Heart left ventricle (tissue), 16 donors: Measurements from ENCODE around the gene CDH23. TPM values are rescaled to one million over a fixed set of nuclear protein-coding genes. Genes with fewer than 3 reads are reported as not detected.

ENCODE experiments used
- ATAC-seq, 4 donors: fragments of 200-7000 bp; cut with Tn5 transposase; one replicate each; pipeline ENCODE4 v1.9.1; 2020 to 2022; ENCODE audit warnings: moderate library complexity in 4 of 4, mild to moderate bottlenecking in 3 of 4, moderate number of reproducible peaks in 1 of 4
- DNase-seq, 5 donors: peaks; one replicate each; pipeline ENCODE4 v3.0.0-alpha.2; 2020
- H3K27ac ChIP-seq, 12 donors: fragments of 200-600 bp; sonication (generic) in 4 of 12; one replicate each; pipeline versions ENCODE4 v1.5.0 to v1.8.0; 2016 to 2022; ENCODE audit warnings: mild to moderate bottlenecking in 2 of 12
- H3K27me3 ChIP-seq, 9 donors: fragments of 200-600 bp; sonication (generic) in 2 of 9; one replicate each; pipeline versions ENCODE4 v1.5.1 to v1.8.0; 2016 to 2022; ENCODE audit warnings: mild to moderate bottlenecking in 3 of 9
- H3K36me3 ChIP-seq, 9 donors: fragments of 200-600 bp; sonication (generic) in 2 of 9; one replicate each; pipeline versions ENCODE4 v1.5.0 to v1.8.0; 2018 to 2022; ENCODE audit warnings: mild to moderate bottlenecking in 2 of 9
- H3K4me1 ChIP-seq, 12 donors: fragments of 200-600 bp; sonication (generic) in 4 of 12; one replicate each; pipeline versions ENCODE4 v1.5.0 to v1.8.0; 2016 to 2022; ENCODE audit warnings: mild to moderate bottlenecking in 3 of 12
- H3K4me3 ChIP-seq, 12 donors: fragments of 200-600 bp; sonication (generic) in 4 of 12; one replicate each; pipeline versions ENCODE4 v1.5.0 to v1.8.0; 2017 to 2022; ENCODE audit warnings: mild to moderate bottlenecking in 9 of 12, moderate library complexity in 4 of 12
- H3K9me3 ChIP-seq, 12 donors: fragments of 200-600 bp; sonication (generic) in 4 of 12; one replicate each; pipeline versions ENCODE4 v1.5.0 to v1.8.0; 2016 to 2022; ENCODE audit warnings: mild to moderate bottlenecking in 1 of 12
- POLR2A ChIP-seq, 2 donors: fragments of 450-650 bp; IDR thresholded peaks; one replicate each; pipeline ENCODE4 v1.6.1; 2017; ENCODE audit warnings: antibody characterized with exemption in 2 of 2, mild to moderate bottlenecking in 2 of 2, moderate library complexity in 2 of 2
- WGBS, 4 donors: extraction: QIAGEN DNeasy Blood & Tissue Kit in 2 of 4; methylation state at CpG; one replicate each; pipeline versions ENCODE4 v1.1.5 to v1.1.7; 2013 to 2018; 5-methylcytosine and 5-hydroxymethylcytosine counted together
- intact Hi-C, 10 donors: fragments of 100-400 bp; cut with DNase I; formaldehyde crosslinking; loops; one replicate each; pipeline versions ENCODE4 v1.11.1 to v1.14.2; 2022
- polyA plus RNA-seq, 2 donors: library from polyadenylated mRNA; stranded (reverse); fragments of 200-250 nt; gene quantifications; one replicate each; pipeline ENCODE4 v1.2.3, GENCODE V29; 2013
- total RNA-seq, 9 donors: library from RNA; depleted of rRNA in 2 of 9; stranded (reverse); fragments of >200 nt in 2 of 9; fragmentation: NEBNext Ultra II Directional in 3 of 9; extraction: Animal tissue kit (Norgen Biotek cat#: 25700) in 3 of 9; gene quantifications; one replicate each; pipeline versions ENCODE4 v1.1.0 to v1.2.4, GENCODE V29; 2016 to 2023
- TF ChIP-seq, protein P1 (sequence below), 12 donors: fragments of 200-600 bp; sonication (generic) in 4 of 12; IDR thresholded peaks; one replicate each; pipeline versions ENCODE4 v1.5.0 to v1.8.0; 2018 to 2022; ENCODE audit warnings: antibody characterized with exemption in 12 of 12, mild to moderate bottlenecking in 5 of 12
- donor health status: ischemic (EF 13 %, LVEDD 7.1; RV severe dilation, severe dysfunction).
- donor health status: healthy with polysubstance abuse.
- donor health status: DM: no; HTN: yes; CAD: no.
- donor health status: DM: no; HTN: no; CAD: no.
- donor health status: ischemic (EF 25% LVEDD 6.9; RV normal size, moderate dysfunction).
- donor health status: ischemic (EF 25% LVEDD 5.7; RV mildly dilated, moderate dysfunction).
- donor health status: healthy.
- donor health status: DM: yes; HTN: yes; CAD: no.
- donor health status: ischemic (EF 35%, LVEDD 5.7; RV mildly dilated, moderate dysfunction).
- donor health status: nonischemic (EF 11% LVEDD 7.7; RV severe dilation, severe dysfunction).
- donor health status: DM: yes; HTN: yes; CAD: no.
- donor health status: PGD.
- donor health status: ischemic (EF 29% LVEDD 5.4; RV normal size, mild dysfunction).
- donor health status: nonischemic (EF 23%, LVEDD 6.1; RV moderate dilation, normal function).

CDH23 gene
- total and polyA plus RNA-seq, 11 donors = 1.2 to 8.6 (median 3.9) TPM

DNA sequence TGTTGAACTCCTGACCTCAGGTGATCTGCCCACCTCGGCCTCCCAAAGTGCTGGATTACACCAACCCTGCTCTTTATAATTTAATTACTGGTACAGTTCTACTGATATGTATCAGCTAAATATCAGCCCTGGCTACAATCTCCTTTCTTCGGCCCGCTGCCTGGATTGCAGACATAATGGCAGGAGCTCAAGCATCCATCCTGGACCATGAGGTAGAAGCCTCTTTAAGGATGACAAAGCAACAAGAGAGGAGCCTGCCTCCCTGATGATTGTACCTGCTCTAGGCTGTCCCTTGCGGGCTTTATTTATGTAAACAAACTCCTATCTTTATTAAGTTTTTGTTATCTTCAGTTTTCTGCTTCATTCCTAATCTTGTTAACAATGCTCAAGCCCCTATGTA is 459.9 kb downstream of the CDH23 start:
- intact Hi-C loops = no loop called here
- H3K36me3 ChIP-seq = no peaks in the 10 kb centered on the region

DNA sequence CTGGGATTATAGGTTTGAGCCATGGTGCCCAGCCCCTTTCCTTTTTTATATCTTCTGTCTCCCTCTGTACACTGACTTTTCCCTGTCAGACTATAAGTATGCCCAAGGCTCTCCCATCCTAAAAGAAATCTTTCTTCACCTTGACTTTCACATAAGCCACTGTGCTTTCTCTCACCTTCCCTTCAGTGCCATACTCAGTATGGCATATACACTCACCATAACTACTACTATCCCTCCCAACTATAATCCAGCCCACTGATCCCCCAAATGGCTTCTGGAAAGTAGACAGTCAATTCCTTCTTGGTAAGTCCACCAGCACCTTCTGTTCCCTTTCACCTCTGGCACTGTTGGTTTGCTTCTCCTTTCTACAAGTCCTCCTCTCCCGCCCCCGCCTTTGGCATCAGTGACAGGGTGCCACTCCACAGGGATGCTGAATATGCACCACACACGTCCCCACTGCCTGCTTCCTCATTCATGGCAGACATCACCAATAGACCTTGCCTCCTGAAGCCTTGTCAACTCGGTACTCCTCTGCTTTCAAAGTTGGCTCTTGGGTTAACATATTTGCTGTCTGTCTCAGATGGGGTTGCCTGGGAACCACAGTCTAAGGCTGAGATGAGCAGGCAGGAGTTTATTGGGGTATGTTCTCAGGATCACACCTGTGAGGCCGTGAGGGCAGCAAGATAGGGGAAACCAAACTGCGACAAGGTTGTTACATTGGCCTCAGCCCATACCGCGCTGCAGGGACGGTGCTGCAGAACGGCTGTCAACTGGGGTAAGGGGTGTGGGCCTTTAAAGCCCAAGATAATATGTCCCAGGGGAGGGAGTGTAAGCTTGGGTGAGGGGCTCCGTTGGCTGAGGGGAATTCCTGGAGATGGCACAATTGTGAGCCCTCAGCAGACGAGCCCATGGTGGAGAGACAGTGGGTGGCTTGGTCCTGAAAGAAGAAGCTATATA is 461.5 kb downstream of the CDH23 start:
- Histone ChIP-seq H3K27ac (no peak overlapping the region), H3K4me1 (peaks cover 3 to 34% (median 22%) of the 10 kb centered on the region in 12 donors)
- 88 to 95% (median 90%) methylated on average over 12 of the region's 12 CpGs for WGBS, 4 donors

More for the DNA sequence above, 459.9 kb downstream of the CDH23 start:
- no peaks in the 10 kb centered on the region for H3K27me3 ChIP-seq
- ATAC-seq (no peak), DNase-seq (no peak)
- peaks cover 3 to 41% (median 22%) of the 10 kb centered on the region in 12 donors for H3K4me1 ChIP-seq
- 96 to 97% (median 96%) methylated on average over 4 of the region's 4 CpGs for WGBS, 4 donors
- no peaks in the 10 kb centered on the region for H3K9me3 ChIP-seq
- H3K4me3 ChIP-seq = no peak overlapping the region
- no peak for TF ChIP-seq POLR2A (IDR thresholded peaks at IDR 0.05)
- TF ChIP-seq, protein P1, sequence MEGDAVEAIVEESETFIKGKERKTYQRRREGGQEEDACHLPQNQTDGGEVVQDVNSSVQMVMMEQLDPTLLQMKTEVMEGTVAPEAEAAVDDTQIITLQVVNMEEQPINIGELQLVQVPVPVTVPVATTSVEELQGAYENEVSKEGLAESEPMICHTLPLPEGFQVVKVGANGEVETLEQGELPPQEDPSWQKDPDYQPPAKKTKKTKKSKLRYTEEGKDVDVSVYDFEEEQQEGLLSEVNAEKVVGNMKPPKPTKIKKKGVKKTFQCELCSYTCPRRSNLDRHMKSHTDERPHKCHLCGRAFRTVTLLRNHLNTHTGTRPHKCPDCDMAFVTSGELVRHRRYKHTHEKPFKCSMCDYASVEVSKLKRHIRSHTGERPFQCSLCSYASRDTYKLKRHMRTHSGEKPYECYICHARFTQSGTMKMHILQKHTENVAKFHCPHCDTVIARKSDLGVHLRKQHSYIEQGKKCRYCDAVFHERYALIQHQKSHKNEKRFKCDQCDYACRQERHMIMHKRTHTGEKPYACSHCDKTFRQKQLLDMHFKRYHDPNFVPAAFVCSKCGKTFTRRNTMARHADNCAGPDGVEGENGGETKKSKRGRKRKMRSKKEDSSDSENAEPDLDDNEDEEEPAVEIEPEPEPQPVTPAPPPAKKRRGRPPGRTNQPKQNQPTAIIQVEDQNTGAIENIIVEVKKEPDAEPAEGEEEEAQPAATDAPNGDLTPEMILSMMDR (IDR thresholded peaks at IDR 0.05) = no peak
- no peak overlapping the region for H3K27ac ChIP-seq

DNA sequence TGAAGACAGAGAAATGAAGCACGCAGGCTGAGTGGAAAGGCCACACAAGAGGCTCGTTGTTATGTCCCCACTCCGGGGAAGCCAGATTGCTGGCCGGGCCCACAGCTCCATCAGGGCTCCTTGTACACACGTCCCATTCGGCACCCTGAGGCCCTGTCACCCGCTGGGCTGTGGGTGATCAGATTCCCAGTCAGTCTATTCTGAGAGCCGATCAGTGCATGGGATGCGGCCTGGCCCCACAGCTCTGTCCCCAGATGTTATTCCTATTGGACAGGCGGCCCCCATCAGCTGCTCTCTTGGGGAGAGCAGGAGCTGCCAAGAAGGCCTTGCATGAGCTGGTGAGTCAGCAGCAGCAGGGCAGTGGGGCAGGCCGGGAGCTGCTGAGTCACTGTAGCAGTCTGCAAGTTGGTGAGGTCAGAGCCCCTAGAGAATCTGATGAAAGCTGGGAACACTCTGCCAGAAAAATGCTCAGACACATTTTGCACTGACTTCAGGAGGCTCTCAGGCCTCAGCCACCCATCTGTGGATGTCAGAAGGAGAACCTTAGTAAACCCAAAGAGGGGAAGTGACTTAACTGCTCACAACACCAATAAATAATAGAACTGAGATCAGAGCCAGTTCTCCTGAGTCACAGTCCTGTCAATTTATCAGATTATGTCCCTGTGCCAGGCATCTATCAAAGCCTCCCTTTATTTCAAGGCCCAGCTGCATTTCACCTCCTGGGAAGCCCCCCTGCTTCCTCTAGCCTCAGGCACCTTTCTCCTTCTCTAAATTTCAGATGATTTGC is 463.7 kb downstream of the CDH23 start:
- Histone ChIP-seq H3K36me3 (no peaks in the 10 kb centered on the region), H3K4me3 (peak overlapping the region in 1 of 12 donors; percentile 19), H3K4me1 (peaks cover 3 to 39% (median 22%) of the 10 kb centered on the region in 12 donors), H3K27me3 (no peaks in the 10 kb centered on the region), H3K9me3 (no peaks in the 10 kb centered on the region), H3K27ac (peak overlapping the region; percentile 63 to 95 (median 89))
- DNase-seq (peak; percentile 91 to 98 (median 94)), ATAC-seq (peak; percentile 98 to 99 (median 98))
- TF ChIP-seq, protein P1 (IDR thresholded peaks at IDR 0.05) = no peak
- peak in 1 of 2 donors; percentile 43 for TF ChIP-seq POLR2A (IDR thresholded peaks at IDR 0.05)
- intact Hi-C loops = loop anchor here in 1 of 10 donors (1.0 kb wide), 1 partner anchor 9 kb away; the partner anchor contains the start of gene PSAP
- 18 to 26% (median 20%) methylated on average over 6 to 11 of the region's 11 CpGs for WGBS, 4 donors

More for the DNA sequence above, 461.5 kb downstream of the CDH23 start:
- Histone ChIP-seq H3K36me3 (no peaks in the 10 kb centered on the region), H3K4me3 (no peak overlapping the region), H3K9me3 (no peaks in the 10 kb centered on the region), H3K27me3 (no peaks in the 10 kb centered on the region)
- no peak for TF ChIP-seq POLR2A (IDR thresholded peaks at IDR 0.05)
- TF ChIP-seq, protein P1 (IDR thresholded peaks at IDR 0.05) = no peak
- intact Hi-C loops = no loop called here
- ATAC-seq = no peak
- DNase-seq = peak in 3 of 5 donors; percentile 60 to 78 (median 76)
